ENCODE data around the gene MLLT10. TPM values are rescaled to one million over a fixed set of nuclear protein-coding genes. Genes with fewer than 3 reads are reported as not detected.
"Not testable (repeated sequence)": the region's sequence is repeated elsewhere in the genome, so short reads cannot be mapped to it uniquely, and the experiment has no call there.

MLLT10 gene
- total RNA-seq, 4 donors from 2014 or later: 23.5 to 39.7 (median 30.2) TPM

DNA sequence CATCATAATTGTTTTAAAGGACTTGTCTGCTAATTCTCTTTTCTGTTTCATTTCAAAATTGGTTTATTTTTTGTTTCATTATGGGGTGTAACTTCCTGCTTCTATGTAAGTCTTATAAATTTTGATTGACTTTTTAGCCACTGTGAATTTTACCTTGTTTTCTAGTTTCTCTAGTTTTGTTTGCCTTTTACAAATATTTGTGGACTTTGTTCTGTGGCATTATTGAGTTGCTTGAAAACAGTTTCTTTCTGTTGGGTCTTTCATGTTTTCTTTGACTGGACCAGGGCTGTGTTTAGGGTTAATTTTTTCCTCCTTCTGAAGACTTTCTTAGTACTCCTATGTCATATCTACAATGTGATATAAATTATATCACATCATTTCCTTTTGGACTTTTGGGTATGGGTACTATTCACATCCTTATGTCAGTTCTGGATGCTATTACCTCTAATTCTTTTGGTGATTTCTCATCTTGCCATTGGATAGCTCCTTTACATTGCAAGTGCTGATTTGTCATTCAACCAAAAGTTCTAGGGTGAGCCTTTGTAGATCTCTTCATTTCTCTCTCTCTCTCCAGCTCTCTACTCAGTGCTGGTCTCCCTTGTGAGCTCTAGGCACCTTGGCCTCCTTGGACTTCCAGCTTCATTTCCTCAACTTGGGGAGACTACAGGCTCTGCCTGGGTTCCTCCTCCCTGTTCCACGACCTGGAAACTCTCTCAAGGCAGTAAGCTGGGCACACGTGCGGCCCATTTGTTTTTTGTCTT, 36.9 kb downstream of the MLLT10 start:
- TF ChIP-seq CTCF (IDR thresholded peaks at IDR 0.05) (no peak), POLR2AphosphoS5 (IDR thresholded peaks at IDR 0.05) (no peak), EP300 (IDR thresholded peaks at IDR 0.05) (no peak), POLR2A (IDR thresholded peaks at IDR 0.05; ENCODE audit: low read depth) (no peak)
- 61% methylated on average over 3 of the region's 3 CpGs for WGBS
- no peaks in the 10 kb centered on the region for H3K27me3 ChIP-seq
- intact Hi-C loops (cut with DNase I): no loop called here
- DNase-seq (ENCODE audit: extremely low spot score): no peak
- no peak overlapping the region for H3K4me3 ChIP-seq
- H3K4me1 ChIP-seq: peaks cover 25 to 37% (median 28%) of the 10 kb centered on the region in 4 donors
- no peak overlapping the region for H3K27ac ChIP-seq (replicated peaks in 1 of 4)
- H3K9me3 ChIP-seq: no peaks in the 10 kb centered on the region
- H3K36me3 ChIP-seq: peaks cover 0 to 7% (median 0%) of the 10 kb centered on the region in 4 donors

GRCh38 chr10:21572578-21572977, 38.5 kb downstream of the MLLT10 start:
- Histone ChIP-seq H3K36me3 (no peaks in the 10 kb centered on the region), H3K4me1 (peaks cover 25 to 44% (median 29%) of the 10 kb centered on the region in 4 donors), H3K27me3 (no peaks in the 10 kb centered on the region), H3K27ac (replicated peaks in 1 of 4) (no peak overlapping the region), H3K4me3 (no peak overlapping the region), H3K9me3 (no peaks in the 10 kb centered on the region)
- WGBS: 45% methylated on average over 3 of the region's 3 CpGs
- no peak for DNase-seq (ENCODE audit: extremely low spot score)
- TF ChIP-seq CTCF (IDR thresholded peaks at IDR 0.05) (no peak), POLR2AphosphoS5 (IDR thresholded peaks at IDR 0.05) (peak in 1 of 2 donors; percentile 7)
- intact Hi-C loops (cut with DNase I): no loop called here

DNA sequence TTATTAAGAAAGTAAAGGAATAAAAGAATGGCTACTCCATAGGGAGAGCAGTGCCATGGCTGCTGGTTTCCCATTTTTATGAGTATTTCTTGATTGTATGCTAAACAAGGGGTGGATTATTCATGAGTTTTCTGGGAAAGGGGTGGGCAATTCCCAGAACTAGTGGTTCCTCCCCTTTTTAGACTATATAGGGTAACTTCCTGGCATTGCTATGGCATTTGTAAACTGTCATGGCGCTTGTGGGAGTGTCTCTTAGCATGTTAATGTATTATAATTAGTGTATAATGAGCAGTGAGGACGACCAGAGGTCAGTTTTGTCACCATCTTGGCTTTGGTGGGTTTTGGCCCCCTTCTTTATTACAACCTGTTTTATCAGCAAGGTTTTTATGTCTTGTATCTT, 40.5 kb downstream of the MLLT10 start:
- H3K27ac ChIP-seq (replicated peaks in 1 of 4); H3K4me3 ChIP-seq; H3K27me3 ChIP-seq; H3K36me3 ChIP-seq; DNase-seq (ENCODE audit: extremely low spot score); H3K9me3 ChIP-seq; intact Hi-C loops (cut with DNase I): not testable (repeated sequence)
- 98% methylated on average over 2 of the region's 2 CpGs for WGBS
- H3K4me1 ChIP-seq: peaks cover 25 to 42% (median 30%) of the 10 kb centered on the region in 4 donors

DNA sequence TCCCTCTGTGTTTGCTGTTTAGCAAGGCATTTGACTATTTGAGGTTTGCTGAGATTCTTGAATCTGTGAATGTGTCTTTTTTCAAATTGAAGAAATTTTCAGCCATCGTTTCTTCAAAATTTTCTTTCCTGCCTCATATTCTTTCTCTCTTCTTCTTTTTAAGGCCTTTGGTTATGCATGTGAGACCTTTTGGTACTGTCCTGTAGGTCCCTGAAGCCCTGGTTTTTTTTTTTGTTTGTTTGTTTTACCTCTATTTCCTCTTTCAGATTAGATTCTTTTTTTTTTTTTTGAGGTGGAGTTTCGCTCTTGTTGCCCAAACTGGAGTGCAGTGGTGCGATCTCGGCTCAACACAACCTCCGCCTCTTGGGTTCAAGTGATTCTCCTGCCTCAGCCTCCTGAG, 45.3 kb downstream of the MLLT10 start:
- WGBS: 97% methylated on average over 5 of the region's 5 CpGs

GRCh38 chr10:21581421-21581834, 47.4 kb downstream of the MLLT10 start:
- DNase-seq (ENCODE audit: extremely low spot score); H3K4me3 ChIP-seq; H3K27me3 ChIP-seq; H3K9me3 ChIP-seq; H3K27ac ChIP-seq (replicated peaks in 1 of 4); H3K36me3 ChIP-seq; intact Hi-C loops (cut with DNase I): not testable (repeated sequence)
- peaks cover 0 to 19% (median 4%) of the 10 kb centered on the region in 4 donors for H3K4me1 ChIP-seq
- WGBS: 70% methylated on average over 3 of the region's 3 CpGs

More for the DNA sequence above, 45.3 kb downstream of the MLLT10 start:
- no peaks in the 10 kb centered on the region for H3K36me3 ChIP-seq
- no peak for DNase-seq (ENCODE audit: extremely low spot score)
- H3K9me3 ChIP-seq: no peaks in the 10 kb centered on the region
- H3K4me1 ChIP-seq: peaks cover 0 to 19% (median 9%) of the 10 kb centered on the region in 4 donors
- intact Hi-C loops (cut with DNase I): no loop called here
- no peaks in the 10 kb centered on the region for H3K27me3 ChIP-seq
- no peak overlapping the region for H3K4me3 ChIP-seq
- no peak overlapping the region for H3K27ac ChIP-seq (replicated peaks in 1 of 4)
- TF ChIP-seq POLR2AphosphoS5 (IDR thresholded peaks at IDR 0.05) (no peak), POLR2A (IDR thresholded peaks at IDR 0.05; ENCODE audit: low read depth) (no peak), CTCF (IDR thresholded peaks at IDR 0.05) (no peak), EP300 (IDR thresholded peaks at IDR 0.05) (no peak)

Measured in esophagus muscularis mucosa (tissue), 4 donors.